Cerebellar cortex (tissue), 1 donor: ENCODE data around the gene GOLGA7B.

ENCODE experiments used
- DNase-seq: peaks from one replicate; pipeline ENCODE4 v3.0.0-alpha.2; 2015; ENCODE audit warnings: low spot score

The GOLGA7B gene

DNA sequence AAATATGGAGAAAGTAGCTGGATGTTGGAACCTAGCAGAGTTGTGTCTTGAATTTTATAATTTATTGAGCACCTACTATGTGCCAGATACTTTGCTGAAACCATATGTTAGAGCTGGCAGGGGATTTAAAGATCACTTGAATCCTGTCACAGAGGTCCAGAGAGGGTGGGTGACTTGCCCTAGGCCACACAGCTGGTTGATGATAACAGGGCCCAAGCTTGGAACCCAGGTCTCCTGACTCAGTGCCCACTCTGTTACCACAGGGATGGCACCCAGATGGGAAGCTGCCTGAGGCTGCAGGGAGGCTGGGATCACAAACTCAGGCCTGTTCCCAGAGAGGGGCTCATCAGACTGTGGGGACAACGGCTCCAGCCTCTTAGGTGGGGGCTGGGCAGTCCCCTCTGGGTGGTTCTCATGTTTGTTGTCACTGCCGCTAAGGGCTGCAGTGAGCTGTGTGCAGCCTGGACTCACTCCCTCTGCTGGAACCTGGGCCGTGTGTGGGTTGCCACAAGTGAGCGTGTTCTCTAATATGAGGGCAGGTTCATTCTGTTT, 18.6 kb downstream of the GOLGA7B start:
- DNase-seq: peak; percentile 11

- DNase-seq: peak; percentile 97
Observed at GRCh38 chr10:97869091-97870042, 19.7 kb downstream of the GOLGA7B start.

DNA sequence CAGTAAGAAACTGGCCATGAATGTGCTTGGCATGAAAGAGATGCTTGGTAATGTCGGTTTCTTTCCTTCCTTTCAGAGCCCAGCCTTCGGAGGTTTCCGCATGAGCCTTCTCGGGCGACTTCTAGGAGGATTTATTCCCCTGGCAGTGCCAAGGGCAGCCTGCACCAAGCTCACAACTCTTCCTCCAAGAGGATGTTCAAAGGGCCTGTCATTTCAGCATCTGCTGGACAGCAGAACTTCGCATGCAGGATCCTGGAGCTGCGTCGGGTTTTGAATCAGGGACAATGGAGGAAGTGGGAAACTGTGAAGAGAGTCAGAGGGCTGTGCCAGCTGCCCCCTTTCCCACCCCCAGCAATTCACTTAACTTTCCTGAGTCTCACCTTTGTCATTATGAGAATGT, 21.3 kb downstream of the GOLGA7B start:
- no peak for DNase-seq

DNA sequence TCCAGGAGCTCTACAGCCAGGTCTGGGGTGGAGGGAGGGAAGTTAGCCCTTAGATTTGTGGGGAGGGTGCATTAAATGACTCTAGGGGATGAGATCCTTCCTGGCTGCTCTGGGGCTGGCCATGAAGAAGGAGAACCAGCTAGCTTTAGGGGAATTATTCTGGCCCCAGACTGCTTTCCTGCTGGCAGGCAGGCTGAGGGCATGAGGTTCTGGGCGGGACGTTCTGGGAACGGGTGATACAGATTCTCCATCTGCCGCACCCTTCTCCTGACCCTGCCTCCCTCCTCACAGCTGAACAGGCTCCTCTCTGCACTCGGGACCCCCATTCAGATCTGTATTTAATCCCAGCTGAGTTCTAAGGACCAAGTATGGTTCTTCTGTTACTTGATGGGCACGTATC, 23.9 kb downstream of the GOLGA7B start:
- DNase-seq: no peak

DNA sequence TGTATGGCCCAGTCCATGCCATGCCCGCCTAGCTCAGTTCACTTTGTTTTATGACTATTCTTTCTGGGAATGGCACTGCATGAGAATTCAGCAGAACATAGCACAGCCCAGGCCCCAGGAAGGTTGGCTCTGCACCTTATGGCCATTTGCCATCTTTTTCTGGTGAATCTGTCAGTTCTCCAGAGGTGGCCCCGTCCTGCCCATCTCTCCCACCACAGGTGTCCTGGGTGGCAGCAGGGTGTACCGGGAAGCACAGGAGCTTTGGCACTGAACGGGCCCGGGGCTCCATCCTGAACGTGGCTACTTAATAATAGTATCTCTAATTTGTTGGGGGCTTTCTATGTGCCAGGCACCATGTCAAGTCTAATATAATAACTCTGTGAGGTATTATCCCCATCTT, 24.7 kb downstream of the GOLGA7B start:
- DNase-seq: no peak

DNA sequence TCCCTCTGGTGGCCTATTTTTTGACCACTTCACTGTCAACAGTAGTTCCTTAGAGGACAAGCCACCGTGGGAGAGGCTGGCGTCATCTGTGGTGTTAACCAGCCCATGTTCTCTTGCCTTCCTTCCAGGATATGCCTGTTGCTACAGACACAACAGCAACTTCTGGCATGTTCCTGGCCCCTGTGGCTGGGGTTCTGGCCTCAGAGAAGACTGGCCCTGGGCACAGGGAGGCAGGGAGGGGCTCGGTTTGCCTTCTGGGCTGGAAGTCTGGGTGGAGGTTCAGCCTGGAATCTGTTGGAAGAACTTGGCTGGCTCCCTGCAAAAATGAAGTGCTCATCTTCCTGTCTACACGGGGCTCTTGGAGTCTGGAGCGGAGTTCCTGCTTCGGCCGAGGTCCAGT, 25.7 kb downstream of the GOLGA7B start:
- no peak for DNase-seq

- DNase-seq: no peak
Observed at GRCh38 chr10:97876402-97876801, 26.8 kb downstream of the GOLGA7B start.

DNA sequence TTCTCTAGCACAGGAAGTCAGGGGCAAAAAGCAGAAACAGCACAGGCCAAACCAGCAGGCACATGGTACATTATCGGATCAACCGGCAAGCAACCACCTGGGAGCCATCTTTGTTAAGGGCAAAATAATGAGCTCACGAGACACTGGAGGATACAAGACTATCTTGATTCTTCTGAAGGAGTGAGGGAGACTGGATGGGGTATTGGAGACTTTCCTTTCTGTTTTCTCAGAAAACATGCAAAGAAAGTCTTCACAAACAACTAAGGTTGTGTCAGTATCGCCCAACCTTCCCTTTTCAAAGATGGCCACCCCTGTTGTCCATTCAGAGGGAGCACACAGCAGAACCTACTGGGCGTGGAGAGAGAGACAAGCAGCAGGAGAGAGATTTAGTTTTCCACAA, 29.6 kb downstream of the GOLGA7B start:
- DNase-seq: no peak

- no peak for DNase-seq
Observed at GRCh38 chr10:97880109-97880508, 30.5 kb downstream of the GOLGA7B start.

- no peak for DNase-seq
Observed at GRCh38 chr10:97882142-97883091, 32.8 kb downstream of the GOLGA7B start.

GRCh38 chr10:97883092-97883485, 33.4 kb downstream of the GOLGA7B start:
- no peak for DNase-seq

GRCh38 chr10:97886286-97886685, 36.6 kb downstream of the GOLGA7B start:
- DNase-seq: no peak

GRCh38 chr10:97887399-97887798, 37.8 kb downstream of the GOLGA7B start:
- no peak for DNase-seq

- DNase-seq: no peak
Observed at GRCh38 chr10:97888134-97888533, 38.5 kb downstream of the GOLGA7B start.

DNA sequence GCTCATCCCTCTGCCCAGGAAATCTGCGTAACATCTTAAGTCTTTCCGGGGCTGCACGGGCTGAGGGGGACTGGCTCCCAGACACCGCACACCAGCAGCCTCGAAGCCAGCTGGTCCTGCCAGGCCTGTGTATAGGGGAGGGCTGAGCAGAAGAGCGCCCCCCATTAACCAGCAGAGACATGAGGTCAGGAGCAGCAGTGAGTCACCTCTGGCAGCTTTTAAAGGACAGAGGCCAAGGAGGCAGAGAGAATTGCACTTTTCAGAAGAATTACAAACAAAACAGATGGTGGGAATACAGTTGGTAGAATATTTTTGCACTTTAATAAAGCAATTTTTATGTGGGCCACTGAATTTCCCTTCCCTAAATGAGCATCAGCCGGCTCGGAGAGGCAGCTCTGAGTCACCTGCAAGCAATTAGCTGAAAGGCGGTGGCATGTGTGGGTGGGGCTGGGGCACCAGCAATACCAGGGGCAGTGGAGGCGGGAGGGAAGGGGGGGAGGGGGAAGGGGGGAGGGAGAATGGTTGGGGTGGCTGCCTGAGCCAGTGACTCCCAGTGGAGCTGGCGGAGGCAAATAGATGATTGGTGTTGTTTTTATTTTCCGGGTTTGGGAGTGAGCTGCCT, 39.1 kb downstream of the GOLGA7B start:
- no peak for DNase-seq

GRCh38 chr10:97889461-97890265, 40.0 kb downstream of the GOLGA7B start:
- DNase-seq: no peak

GRCh38 chr10:97891497-97892167, 42.0 kb downstream of the GOLGA7B start:
- DNase-seq: no peak

DNA sequence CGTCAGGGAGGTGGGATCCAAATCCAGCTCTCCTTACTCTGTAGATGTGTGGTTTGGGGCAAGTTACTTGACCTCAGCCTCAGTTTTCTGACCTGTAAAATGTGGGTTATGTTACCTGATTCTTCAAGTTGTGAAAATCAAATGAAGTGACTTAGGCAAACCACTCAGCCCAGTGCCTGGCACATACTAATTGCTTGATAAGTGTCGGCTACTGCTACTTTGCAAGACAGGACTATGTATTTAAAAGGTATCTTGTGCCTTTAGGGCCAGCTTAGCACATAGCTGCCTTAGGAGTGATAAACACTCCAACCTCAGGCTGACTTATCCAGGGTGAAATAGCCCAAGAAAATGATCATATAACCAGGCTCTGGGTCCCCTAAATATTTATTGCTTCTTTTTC, 42.9 kb downstream of the GOLGA7B start:
- DNase-seq: no peak

GRCh38 chr10:97892939-97893338, 43.3 kb downstream of the GOLGA7B start:
- no peak for DNase-seq

- no peak for DNase-seq
Observed at GRCh38 chr10:97894092-97894491, 44.4 kb downstream of the GOLGA7B start.

- no peak for DNase-seq
Observed at GRCh38 chr10:97895084-97895483, 45.4 kb downstream of the GOLGA7B start.
